Activated CD4-positive, CD25-positive, alpha-beta regulatory T cell (primary cell): ENCODE measurements around the gene CD200R1.

Experiments
- DNase-seq, 4 experiments: peaks; one replicate each; lab custom pipeline; 2025; lab: John Stamatoyannopoulos, UW

CD200R1 gene, protein sequence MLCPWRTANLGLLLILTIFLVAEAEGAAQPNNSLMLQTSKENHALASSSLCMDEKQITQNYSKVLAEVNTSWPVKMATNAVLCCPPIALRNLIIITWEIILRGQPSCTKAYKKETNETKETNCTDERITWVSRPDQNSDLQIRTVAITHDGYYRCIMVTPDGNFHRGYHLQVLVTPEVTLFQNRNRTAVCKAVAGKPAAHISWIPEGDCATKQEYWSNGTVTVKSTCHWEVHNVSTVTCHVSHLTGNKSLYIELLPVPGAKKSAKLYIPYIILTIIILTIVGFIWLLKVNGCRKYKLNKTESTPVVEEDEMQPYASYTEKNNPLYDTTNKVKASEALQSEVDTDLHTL

DNA sequence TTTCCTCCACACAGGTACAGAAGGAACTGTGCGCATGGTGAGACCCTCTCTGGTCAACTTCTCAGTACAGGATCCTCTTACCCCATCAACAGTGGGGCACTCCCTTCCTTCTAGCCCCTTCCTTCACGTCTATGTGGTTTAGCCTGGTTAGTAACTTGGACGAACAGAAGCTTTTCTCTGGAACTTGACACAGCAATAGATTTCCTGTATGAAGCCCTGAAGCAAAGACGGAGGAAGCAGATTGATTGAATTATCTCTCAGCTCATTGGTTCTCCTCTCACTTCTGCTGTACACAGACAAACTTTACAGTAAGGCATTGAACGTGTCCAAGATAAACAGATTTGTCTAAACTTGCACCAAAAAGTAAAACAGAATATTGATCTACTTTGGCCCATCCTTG is at the start of gene CD200R1:
Gene CD200R1 (minus strand): TSS at position 210 of the 400 bp plus-strand sequence. CDS start 246 bp downstream, outside the sequence.
- DNase-seq, result no peak

DNA sequence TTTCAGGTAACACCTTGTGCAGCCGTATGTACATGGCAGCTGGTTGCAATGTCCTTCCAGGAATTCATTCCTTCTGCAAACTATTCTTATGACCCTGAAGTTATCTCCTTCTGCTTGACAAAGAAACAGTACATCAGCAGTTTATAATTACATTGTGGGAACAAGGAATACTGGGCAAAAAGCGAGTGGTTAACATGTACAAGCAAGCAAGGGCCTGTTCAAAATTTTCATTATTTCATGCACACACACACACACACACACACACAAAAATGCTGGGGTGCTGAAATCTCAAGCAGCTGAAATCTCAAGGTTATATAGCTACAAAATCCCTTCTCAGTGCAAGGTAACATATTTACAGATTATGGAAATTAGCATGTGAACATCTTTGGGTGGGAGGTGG is 46.6 kb upstream of the CD200R1 start:
- no peak for DNase-seq

DNA sequence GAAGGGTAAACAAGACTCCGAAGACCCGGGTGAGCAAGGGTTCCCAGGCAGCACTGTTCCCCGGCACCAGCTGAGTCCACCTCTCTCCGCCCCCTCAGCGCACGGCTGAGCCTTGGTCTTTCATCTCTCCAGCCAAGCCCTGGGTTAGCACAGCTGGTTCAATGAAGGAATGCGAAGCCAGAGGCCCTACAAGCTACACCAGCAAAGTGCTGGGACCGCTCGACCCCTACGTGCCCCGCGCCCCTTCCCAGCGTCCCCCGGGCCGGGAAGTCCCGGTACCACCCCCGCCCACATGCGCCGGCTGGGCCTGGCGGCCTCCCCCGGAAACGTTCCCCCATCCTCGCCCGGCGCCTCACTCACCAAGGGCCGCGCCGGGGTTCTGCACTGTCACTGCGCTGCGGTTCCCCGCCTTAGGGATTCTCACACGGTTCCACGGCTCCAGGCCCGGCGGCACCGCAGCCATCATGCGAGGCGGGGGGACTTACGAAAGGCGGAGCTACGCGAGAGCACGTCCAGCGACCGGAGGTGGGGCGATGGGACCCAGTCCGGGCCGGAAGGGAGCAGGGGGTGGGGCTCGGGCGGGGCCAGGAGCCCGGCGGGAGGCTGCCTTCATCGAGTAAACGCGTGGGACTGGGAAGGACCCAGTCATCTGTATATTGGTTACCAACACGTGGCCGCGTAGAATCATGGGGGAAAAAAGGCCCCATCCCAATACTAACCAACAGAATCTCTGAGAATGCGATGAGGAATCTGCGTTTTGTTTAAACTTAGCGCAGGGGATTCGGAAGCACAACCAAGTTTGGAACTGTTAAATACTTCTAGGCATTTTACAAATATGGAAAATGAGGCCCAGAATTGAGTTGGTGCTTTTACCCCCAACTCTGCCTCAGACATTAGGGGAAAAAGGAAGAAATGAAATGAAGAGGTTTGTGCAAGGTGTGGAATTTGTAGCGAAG is 44.6 kb upstream of the CD200R1 start:
- DNase-seq, result peak; percentile 59 to 79 (median 73)

DNA sequence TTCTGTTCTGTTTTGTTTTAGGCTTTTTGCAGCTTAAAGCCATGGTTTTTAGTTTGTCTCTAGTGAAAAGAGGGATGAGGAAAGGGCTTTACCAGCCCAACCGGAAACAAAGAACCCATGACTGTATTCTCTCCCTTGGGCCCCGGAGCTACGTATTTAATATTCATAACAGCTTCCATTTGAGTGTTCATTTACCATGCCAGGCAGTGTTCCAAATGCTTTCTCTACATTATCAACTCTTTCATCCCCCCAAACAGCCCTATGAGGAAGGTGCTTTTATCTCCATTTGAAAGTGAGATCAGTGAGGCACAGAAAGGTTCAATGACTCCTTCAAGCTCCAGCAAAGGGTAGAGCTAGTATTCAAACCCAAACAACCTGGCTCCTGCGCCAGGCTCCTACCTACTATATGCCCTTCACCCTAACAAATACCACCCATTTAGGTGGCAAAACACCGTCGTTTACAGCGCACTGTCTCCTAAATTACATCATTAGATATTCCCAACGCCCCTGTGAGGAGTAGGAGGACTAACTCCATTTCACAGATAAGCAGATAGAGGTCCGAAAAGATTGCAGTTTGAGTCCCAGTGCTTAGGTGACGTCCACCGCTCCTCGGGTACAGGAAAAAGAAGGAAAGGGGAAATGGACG is 43.8 kb upstream of the CD200R1 start:
- DNase-seq, result peak in 1 of 4 experiments; percentile 1

DNA sequence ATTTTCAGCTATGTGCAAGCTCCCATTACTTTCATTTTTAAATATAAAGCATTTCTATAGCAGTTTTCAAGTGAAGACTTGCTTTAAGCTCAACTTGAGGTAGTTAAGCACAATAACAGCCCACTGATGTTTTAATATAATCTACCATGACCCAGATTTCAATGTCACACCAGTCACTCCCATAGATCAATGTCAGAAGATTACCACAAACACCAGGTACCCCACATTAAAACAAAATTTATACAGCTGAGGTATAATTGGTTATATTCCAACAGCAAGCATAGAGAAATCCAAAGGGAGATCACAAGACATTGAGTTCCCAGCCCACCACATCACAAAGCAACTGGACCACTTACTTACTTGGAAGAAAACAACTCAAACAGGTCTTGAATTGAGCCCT is 38.7 kb upstream of the CD200R1 start:
- DNase-seq, result no peak

DNA sequence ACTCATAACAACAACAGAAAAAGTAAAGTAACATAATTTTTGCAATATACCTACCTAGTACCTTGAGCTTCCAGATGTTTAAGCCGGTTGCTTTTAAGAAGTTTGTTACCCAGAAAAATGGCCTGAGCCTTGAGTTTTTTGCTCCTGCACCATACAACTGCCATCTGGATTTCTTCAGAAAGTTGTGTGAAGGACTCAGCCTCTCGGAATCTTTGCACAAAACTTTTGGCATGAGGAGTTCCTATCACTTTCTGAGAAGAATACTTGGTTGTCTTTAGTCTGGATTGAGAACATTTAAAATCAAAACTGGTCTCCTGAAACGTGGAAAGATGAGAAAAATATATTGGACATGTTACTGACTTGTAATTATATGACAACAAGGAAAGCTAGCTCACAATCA is 33.2 kb upstream of the CD200R1 start:
- no peak for DNase-seq

DNA sequence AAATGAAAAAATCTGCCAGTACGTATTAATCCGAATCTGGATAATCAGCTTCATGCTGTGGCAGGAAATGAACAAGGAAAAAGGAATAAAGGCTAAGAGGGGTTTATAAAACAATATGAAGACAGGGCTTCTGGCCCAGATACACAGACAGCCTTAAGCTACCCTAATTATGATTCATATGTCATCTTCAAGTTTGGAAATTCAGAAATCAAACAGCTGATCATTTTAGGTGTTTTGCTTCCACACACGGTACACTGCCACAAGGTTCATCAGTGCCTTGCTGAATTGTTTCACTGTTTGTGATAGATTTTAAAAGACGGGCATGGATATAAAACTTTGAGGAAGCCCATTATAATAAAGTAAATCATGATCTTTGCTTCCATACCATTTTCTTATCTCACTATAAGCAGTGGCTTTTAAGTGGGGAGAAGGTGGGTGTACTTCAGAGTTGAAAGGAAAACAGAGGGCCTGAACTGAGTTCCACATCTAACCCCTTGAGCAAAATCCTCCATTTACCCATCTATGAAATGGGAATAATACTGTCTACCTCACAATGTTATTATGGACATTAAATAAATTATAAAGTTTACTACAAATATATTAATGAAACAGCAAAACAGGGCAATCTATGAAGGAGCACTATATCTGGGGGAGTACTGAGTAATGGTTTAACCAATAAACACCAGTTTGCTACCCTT is 31.6 kb upstream of the CD200R1 start:
- DNase-seq, result no peak

DNA sequence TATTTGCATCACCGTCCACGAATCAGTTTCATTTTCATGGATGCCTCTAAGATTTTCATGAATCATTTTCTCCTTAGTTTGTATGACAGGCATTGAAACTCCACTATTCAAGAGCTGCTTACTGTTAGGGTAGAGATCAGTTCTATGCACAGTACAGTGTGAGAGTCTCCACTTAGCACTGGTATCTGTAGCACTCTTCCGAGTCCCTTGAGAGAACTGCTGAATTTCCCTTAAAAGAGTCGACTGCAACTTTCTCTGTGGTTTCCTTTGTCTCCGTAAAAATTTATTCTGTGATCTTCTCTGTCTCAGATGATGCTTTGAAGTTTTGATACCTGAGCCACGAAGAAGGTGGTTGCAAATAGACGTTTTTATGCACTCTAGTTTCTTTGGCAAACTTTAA is 30.7 kb upstream of the CD200R1 start:
- DNase-seq, result no peak

DNA sequence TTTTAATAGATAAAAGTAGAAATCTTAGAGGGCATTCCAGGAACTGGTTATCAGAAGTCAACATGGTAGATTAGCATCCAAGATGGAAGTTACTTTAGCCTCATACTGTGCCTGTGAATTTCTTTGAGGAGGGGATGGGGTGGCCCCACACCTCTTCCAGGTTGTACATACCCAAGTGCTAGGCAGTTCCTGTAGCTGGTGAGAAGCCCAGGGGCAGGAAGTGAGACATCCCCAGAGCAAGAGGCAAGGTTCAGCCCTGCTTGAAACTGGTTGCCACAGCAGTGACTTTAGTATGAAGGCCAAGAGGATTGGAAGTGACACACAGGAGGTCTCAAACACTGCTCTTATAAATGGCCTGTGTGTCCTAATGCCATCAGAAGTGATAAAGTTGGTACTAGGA is 27.8 kb upstream of the CD200R1 start:
- peak in 1 of 4 experiments; percentile 4 for DNase-seq

DNA sequence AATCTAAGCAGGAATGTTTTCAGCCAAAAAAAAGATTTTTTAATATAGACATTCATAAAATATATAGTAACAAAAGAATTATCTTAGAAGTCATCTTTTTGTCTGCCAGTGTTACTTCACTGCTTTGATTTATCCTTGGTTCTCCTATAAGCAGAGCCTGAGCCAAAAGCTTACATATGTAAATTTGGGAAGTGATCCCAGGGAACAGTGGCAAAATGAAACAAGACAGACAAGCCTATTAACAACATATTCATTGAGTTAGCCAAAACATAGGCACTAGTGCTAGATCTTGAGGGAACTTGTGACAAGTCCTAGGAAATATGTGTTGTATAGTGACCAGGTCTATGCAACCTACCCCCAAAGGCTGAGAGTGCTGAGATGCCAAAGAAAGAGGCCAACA is 27.1 kb upstream of the CD200R1 start:
- no peak for DNase-seq

DNA sequence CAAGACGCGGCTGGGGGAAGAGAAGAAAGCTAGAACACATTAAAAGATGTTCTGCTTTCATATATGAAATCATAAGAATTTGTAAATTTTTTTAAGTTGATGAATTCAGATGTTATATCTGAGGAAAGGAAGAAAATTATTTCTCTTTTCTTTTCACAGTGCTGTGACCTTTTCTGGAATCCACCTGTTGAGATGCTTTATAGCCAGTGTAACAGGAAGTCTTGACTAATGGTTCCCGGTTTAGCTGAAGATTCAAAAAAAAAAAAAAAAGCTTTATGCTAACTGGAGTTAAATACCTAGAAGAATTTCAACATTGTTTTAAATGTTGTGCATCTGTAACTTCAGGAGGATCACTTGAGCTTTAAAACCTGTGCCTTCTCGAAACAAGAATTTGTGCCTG is 25.8 kb upstream of the CD200R1 start:
- no peak for DNase-seq

DNA sequence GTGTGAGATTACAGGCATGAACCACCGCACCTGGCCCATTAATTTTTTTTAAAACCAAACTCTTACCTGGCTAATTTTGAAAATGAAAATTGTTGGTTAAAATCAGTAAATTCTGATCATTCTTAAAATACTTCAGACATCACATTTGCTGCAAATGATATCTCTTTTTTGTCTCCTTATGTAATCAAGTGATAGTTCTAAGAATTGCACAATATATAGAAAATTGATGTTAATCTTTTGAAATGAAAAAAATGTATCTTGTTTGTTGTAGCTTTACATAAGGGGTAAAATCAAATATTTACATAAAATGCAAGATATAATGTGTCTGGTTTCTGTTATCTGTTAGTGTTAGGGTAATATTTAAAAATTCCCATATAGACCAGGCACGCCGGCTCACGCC is 20.9 kb upstream of the CD200R1 start:
- no peak for DNase-seq

DNA sequence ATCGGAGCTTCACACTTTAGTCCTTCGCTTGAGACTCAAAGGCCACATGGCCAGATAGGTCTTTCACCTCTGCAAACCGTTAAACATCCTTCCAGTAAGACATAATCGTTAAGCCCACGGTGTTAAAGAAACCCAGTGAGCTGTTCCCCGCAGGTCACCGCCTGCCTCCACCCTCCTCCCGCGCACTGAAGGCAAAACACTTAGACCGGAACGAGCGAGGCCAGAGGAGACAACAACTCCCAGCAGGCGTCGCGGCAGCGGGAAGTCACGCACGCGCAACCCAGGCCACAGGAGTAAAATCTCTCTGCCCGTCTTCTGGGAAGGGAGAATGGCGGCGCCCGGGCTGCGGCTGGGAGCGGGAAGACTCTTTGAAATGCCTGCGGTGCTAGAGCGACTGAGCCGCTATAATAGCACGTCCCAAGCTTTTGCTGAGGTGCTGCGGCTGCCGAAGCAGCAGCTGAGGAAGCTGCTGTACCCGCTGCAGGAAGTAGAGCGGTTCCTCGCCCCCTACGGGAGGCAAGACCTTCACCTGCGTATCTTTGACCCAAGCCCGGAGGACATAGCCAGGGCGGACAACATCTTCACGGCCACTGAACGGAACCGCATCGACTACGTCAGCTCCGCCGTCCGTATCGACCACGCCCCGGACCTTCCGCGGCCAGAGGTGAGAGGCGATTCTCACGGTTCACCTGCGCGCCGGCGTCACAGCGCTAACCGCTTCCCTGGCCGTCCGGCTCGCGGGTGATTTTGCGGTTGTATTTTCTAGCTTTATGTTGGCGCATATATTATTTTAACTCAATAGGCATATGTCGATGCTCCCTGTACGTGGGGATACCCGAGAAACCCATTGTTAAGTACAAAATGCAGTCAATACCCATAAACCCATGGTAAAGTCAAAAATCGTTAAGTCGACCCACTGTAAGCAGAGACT is 16.0 kb upstream of the CD200R1 start, which contains the start of gene GTPBP8:
Gene GTPBP8 (plus strand): TSS at position 313 of the 931 bp plus-strand sequence. CDS start 16 bp downstream, at position 329.
- DNase-seq, result peak; percentile 57 to 66 (median 62)

DNA sequence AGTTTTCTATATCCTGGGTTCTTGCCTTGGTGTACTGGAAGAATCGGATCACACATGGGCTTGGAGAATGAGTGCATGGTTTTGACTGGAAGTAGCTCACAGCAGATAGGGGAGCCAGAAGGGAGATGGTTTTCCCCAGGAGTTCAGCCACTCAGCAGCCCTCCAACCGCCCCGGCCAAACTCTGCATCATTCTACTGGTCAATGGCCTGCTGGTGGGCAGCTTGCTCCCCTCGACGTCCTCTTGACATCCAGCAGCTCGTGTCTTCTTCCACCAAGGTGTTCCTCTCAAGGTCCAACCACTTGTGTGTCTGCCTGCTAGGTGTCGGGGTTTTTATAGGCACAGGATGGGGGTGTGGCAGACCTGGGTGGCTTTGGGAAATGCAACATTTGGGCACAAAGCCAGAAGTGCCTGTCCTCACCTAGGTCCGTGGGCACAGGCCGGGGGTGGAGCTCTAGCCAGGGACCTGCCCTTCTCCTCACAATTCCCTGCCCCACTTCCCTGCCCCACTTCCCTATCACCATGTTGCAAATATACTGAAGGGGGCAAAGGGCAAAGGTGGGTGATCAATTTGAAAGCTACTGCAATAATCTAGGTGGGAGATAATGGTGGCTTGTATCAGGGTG is 12.9 kb upstream of the CD200R1 start:
- DNase-seq, result no peak

DNA sequence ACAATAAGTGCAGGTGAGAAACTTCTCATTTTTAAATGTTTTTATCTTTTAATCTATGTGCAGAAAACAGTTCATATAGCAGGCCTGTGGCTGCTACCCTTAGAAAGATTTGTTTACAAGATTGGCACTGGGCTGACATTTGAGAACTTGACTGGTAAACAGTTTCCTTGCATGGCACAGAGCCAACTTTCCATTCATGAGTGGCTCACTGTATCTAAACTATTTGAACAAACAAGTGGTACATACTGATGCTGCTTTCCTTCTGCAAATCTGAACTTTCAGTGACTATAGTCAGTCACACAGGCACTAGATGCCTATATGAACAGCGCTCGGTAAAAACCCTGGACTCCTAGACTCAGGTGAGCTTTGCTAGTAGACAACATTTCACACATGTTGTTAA is 9.6 kb upstream of the CD200R1 start:
- no peak for DNase-seq

DNA sequence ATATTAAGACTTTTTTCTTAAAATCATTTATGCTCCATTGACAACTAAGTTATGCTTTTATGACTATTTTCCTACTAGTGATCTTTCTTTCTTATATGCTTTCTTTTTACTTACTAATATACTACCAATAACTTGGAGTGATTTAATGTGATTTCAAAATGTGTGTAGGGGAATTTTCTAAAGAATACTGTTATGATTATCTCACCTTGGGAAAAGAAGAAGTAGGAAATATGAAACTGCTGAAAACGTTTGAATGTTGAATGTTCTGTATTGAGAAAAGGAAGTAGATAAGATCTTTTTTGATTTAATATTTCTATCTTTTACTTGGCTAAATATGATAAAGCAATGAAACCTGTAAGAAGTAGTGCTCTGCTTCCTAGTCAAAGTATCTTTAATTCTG is 7.8 kb upstream of the CD200R1 start:
- no peak for DNase-seq

DNA sequence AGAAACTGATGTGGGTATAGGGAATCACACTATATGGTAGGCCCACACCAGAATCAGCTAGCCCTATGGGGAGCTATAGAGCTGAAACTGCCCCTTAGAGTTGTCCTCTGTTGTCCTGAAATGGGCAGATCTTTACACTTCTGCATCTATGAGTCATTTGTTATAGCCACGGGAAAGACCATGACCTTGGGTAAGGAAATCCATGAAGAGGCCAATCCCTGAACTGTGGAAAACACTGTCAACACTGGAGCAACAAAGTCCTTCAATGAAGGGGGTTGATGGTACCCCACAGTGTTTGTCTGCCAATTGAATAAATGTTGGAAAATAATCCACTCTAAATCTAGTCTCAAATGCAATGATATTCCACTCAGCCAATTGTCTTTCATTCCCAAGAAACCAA is 5.2 kb upstream of the CD200R1 start:
- no peak for DNase-seq

DNA sequence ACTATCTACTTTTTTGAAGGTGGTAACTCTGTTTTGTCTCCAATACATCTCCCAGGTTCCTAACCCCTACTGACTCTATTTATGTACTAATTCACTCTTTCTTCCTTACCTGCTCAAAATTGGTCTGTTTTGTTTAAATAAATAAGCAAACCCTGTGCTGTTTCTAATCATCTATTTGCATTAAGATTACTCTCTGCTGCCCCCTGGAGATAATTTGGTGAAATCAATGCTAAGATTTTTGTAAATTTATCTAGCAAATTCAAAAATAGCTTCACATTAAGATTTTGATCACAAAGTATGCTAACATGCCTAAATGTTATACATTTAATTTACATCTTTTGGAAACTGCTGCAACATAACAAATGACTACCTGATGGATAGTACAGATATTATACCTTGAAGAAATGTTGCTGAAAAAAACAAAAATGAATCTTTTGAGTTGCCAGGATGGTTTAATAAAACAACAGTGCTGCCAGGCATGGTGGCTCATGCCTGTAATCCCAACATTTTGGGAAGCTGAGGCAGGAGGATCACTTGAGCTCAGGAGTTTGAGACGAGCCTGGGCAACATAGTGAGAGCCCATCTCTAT is 4.4 kb upstream of the CD200R1 start:
- DNase-seq, result no peak

DNA sequence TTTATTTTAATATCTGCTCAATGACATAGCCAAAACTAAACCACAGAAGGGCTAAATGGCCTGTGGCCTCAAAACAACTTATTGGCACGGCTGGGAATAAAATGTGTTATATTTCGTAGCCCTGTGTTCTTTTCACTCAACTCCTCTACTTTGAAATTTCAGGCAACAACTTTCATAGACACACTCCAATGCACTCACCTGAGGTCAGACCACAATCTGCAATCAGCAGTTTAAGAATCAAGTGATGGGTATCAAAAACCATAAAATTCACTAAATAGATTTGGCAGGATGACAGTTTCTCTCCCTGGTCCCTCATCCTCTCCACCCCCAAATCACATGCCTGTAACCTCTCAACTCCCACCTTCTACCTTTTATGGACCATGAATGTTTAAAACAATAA is 2.0 kb upstream of the CD200R1 start:
- no peak for DNase-seq

DNA sequence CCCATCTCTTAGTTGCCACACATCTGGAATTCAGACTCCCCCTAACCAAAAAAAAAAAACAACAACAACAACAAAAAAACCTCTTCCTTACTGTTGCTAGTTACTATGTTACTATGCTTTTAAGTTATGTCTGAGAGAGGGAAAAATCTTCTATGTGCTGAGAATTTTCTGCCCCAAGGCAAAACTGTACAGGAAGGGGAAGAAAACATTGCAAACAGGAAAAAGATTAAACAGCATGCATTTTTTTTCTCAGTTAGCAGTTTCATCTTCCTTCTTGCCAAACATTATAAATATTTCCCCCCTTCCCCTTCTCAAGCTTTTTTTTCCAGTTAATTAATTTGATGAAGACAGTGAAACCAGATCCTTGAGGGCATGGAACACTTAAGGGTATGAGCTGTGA is 1.1 kb upstream of the CD200R1 start:
- no peak for DNase-seq
